ENCODE results near the gene TAF13. TPM values are rescaled to one million over a fixed set of nuclear protein-coding genes. Genes with fewer than 3 reads are reported as not detected.
A peak's percentile ranks its signal among the peaks of the same experiment; 100 is the strongest.

The TAF13 gene
- total RNA-seq, 4 donors from 2014 or later: 41.6 to 71.0 (median 51.8) TPM

DNA sequence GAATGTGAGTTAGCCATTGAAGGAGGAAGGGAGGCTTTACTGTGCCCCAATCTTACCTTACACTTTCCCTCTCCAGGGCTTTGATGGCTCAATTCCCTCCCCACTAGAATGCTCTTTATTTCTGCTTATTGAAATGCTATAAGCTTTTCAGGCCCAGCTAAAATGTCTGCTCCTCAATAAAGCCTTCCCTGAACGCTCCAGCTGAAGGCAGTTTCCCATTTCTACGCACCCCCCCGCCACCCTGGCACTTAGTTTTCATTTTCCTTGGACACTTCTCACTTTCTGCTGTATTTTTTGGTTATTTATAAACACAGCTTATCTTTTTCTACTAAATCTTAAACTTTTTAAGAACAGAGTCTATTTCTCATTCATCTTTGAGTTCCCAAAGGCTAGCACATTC is 7.7 kb upstream of the TAF13 start:
- WGBS: 86% methylated on average over 3 of the region's 3 CpGs
- no peak for DNase-seq (ENCODE audit: extremely low spot score)
- H3K9me3 ChIP-seq: no peaks in the 10 kb centered on the region

DNA sequence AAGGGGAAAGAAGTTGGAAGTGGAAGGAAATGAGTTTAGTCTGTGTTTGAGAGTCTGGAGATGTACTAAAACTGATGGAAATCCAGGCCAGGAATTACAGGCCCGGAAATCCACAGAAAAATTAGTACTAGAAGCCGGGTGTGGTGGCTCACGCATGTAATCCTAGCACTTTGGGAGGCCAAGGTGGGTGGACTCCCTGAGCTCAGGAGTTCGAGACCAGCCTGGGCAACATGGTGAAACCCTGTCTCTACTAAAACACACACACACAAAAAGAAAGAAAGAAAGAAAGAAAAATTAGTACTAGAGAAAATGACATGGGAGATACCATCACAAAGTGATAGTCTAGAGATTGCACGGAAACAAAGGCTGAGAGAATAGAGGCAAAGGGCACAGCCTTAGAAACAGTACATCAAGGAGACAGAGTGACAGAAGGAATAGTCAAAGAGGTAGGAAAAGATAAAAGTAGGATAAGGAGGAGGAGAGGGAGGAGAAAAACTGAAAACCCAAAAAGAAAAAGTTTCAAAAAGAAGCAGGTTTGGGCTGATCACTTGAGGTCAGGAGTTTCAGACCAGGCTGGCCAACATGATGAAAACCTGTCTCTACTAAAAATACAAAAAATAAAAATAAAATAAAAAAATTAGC is 4.8 kb upstream of the TAF13 start:
- Histone ChIP-seq H3K27me3 (no peaks in the 10 kb centered on the region), H3K4me3 (no peak overlapping the region), H3K27ac (replicated peaks in 1 of 4) (peak overlapping the region; percentile 46 to 72 (median 69)), H3K4me1 (peaks cover 7 to 14% (median 11%) of the 10 kb centered on the region in 4 donors), H3K9me3 (no peaks in the 10 kb centered on the region), H3K36me3 (no peaks in the 10 kb centered on the region)
- no peak for DNase-seq (ENCODE audit: extremely low spot score)
- WGBS: 89% methylated on average over 5 of the region's 5 CpGs
- intact Hi-C loops (cut with DNase I): no loop called here
- TF ChIP-seq POLR2A (IDR thresholded peaks at IDR 0.05; ENCODE audit: low read depth) (no peak), POLR2AphosphoS5 (IDR thresholded peaks at IDR 0.05) (no peak), EP300 (IDR thresholded peaks at IDR 0.05) (no peak)
- TF ChIP-seq, protein P1, sequence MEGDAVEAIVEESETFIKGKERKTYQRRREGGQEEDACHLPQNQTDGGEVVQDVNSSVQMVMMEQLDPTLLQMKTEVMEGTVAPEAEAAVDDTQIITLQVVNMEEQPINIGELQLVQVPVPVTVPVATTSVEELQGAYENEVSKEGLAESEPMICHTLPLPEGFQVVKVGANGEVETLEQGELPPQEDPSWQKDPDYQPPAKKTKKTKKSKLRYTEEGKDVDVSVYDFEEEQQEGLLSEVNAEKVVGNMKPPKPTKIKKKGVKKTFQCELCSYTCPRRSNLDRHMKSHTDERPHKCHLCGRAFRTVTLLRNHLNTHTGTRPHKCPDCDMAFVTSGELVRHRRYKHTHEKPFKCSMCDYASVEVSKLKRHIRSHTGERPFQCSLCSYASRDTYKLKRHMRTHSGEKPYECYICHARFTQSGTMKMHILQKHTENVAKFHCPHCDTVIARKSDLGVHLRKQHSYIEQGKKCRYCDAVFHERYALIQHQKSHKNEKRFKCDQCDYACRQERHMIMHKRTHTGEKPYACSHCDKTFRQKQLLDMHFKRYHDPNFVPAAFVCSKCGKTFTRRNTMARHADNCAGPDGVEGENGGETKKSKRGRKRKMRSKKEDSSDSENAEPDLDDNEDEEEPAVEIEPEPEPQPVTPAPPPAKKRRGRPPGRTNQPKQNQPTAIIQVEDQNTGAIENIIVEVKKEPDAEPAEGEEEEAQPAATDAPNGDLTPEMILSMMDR (IDR thresholded peaks at IDR 0.05): no peak

More for the DNA sequence above, 7.7 kb upstream of the TAF13 start:
- Histone ChIP-seq H3K4me3 (no peak overlapping the region), H3K4me1 (peaks cover 0 to 7% (median 3%) of the 10 kb centered on the region in 4 donors), H3K27me3 (no peaks in the 10 kb centered on the region), H3K27ac (replicated peaks in 1 of 4) (peak overlapping the region in 1 of 4 donors; percentile 23), H3K36me3 (no peaks in the 10 kb centered on the region)
- TF ChIP-seq, protein P1 (IDR thresholded peaks at IDR 0.05): no peak
- TF ChIP-seq POLR2A (IDR thresholded peaks at IDR 0.05; ENCODE audit: low read depth): no peak
- no peak for TF ChIP-seq POLR2AphosphoS5 (IDR thresholded peaks at IDR 0.05)
- no peak for TF ChIP-seq EP300 (IDR thresholded peaks at IDR 0.05)
- intact Hi-C loops (cut with DNase I): no loop called here

DNA sequence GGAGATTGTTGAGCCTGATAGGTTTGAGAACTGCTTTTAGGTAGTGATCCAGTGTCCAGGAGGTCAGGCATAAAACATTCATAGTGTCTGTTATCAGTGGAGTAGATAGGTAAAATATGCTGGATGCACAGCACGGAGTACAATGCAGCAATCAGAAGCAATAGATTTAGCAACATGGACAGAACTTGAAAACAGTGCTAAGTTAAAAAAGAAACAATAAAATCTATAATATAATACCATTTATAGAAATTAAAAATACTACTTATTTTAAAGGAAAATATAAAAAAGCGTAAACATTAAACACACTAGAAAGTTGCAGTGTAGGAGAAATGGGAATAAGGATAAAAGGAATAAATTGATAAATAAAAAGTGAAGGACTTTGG is 3.4 kb upstream of the TAF13 start:
- Histone ChIP-seq H3K4me1 (peaks cover 18 to 26% (median 22%) of the 10 kb centered on the region in 4 donors), H3K4me3 (no peak overlapping the region), H3K27me3 (no peaks in the 10 kb centered on the region), H3K9me3 (no peaks in the 10 kb centered on the region), H3K27ac (replicated peaks in 1 of 4) (peak overlapping the region; percentile 46 to 72 (median 69)), H3K36me3 (no peaks in the 10 kb centered on the region)
- WGBS: 98% methylated on average over 2 of the region's 2 CpGs
- intact Hi-C loops (cut with DNase I): no loop called here
- DNase-seq (ENCODE audit: extremely low spot score): no peak
- TF ChIP-seq, protein P1 (IDR thresholded peaks at IDR 0.05): no peak
- TF ChIP-seq EP300 (IDR thresholded peaks at IDR 0.05) (no peak), POLR2A (IDR thresholded peaks at IDR 0.05; ENCODE audit: low read depth) (no peak)

DNA sequence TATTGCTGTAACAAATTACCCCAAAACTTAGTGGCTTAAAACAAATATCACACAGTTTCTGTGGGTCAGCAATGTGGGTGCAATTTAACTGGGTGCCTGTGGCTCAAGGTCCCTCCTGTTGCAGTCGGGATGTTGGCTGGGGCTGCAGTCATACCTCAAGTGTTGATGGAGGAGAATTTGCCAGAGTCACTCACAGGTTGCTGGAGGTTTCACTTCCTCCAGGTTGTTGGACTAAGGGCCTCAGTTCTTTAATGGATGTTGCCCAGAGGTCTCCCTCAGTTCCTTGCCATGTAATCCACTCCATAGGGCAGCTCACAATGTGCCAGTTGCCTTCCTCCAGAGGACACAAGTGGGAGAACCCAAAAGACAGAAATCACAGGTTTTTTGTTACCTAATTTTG is 2.5 kb upstream of the TAF13 start:
- no peak overlapping the region for H3K4me3 ChIP-seq
- H3K36me3 ChIP-seq: peaks cover 0 to 7% (median 3%) of the 10 kb centered on the region in 4 donors
- TF ChIP-seq EP300 (IDR thresholded peaks at IDR 0.05) (no peak), POLR2AphosphoS5 (IDR thresholded peaks at IDR 0.05) (no peak), POLR2A (IDR thresholded peaks at IDR 0.05; ENCODE audit: low read depth) (no peak)
- TF ChIP-seq, protein P1 (IDR thresholded peaks at IDR 0.05): no peak
- no peaks in the 10 kb centered on the region for H3K9me3 ChIP-seq
- intact Hi-C loops (cut with DNase I): no loop called here
- H3K27ac ChIP-seq (replicated peaks in 1 of 4): no peak overlapping the region
- peaks cover 18 to 26% (median 25%) of the 10 kb centered on the region in 4 donors for H3K4me1 ChIP-seq
- no peaks in the 10 kb centered on the region for H3K27me3 ChIP-seq
- peak; percentile 45 for DNase-seq (ENCODE audit: extremely low spot score)
- WGBS: 93% methylated on average over 1 of the region's 1 CpG

DNA sequence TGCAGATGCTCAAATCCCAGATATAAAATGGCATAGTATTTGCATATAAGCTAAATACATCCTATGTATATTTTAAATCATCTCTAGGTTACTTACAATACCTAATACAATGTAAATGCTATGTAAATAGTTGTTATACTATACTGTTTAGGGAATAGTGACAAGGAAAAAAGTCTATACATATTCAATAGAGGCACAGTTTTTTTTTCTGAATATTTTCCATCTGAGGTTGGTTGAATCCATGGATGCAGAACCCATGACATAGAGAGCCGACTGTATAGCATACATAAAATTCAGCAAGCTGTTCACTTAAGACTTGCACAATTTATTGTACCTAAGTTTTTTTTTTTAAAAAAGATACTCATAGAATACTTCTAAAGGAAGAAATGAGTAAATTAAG is 6.5 kb downstream of the TAF13 start:
- Histone ChIP-seq H3K4me1 (peaks cover under 1 to 14% (median 3%) of the 10 kb centered on the region in 4 donors), H3K4me3 (no peak overlapping the region), H3K27me3 (no peaks in the 10 kb centered on the region), H3K9me3 (no peaks in the 10 kb centered on the region), H3K36me3 (peaks cover 16 to 87% (median 49%) of the 10 kb centered on the region in 4 donors), H3K27ac (replicated peaks in 1 of 4) (no peak overlapping the region)
- TF ChIP-seq POLR2AphosphoS5 (IDR thresholded peaks at IDR 0.05): no peak
- TF ChIP-seq POLR2A (IDR thresholded peaks at IDR 0.05; ENCODE audit: low read depth): no peak
- TF ChIP-seq EP300 (IDR thresholded peaks at IDR 0.05): no peak
- TF ChIP-seq, protein P1 (IDR thresholded peaks at IDR 0.05): no peak
- DNase-seq (ENCODE audit: extremely low spot score): no peak
- intact Hi-C loops (cut with DNase I): no loop called here
- WGBS: 87% methylated on average over 1 of the region's 1 CpG

All from esophagus muscularis mucosa (tissue), 4 donors.